Neural cell (in vitro differentiated cells): ENCODE data around the gene SLC12A4. TPM values are rescaled to one million over a fixed set of nuclear protein-coding genes. Genes with fewer than 3 reads are reported as not detected.

Experiments
- H2AFZ ChIP-seq: fragments of 200-600, 300-800 bp; sonication (generic), shearing (Covaris generic); 2 replicates; pipeline ENCODE4 v1.6.0; 2014; ENCODE audit warnings: low read depth, mild to moderate bottlenecking, antibody characterized with exemption, low read length, moderate library complexity
- H3F3A ChIP-seq: fragments of 200-600 bp; shearing (Covaris generic); 2 replicates; pipeline ENCODE4 v1.6.1; 2016; ENCODE audit warnings: mild to moderate bottlenecking, moderate library complexity, mixed read lengths, antibody characterized with exemption, low read length; ENCODE audit not compliant: insufficient read depth, poor library complexity, severe bottlenecking
- H3K27ac ChIP-seq: fragments of 200-600, 300-800 bp; sonication (generic), shearing (Covaris generic); 2 replicates; pipeline ENCODE4 v1.5.1; 2014; ENCODE audit warnings: mild to moderate bottlenecking, low read length, moderate library complexity
- H3K27me3 ChIP-seq: fragments of 300-800, 200-600 bp; sonication (generic), shearing (Covaris generic); 2 replicates; pipeline ENCODE4 v1.6.0; 2014; ENCODE audit warnings: mild to moderate bottlenecking, low read depth, low read length, moderate library complexity; ENCODE audit not compliant: insufficient read depth
- H3K36me3 ChIP-seq: fragments of 300-800, 200-600 bp; sonication (generic), shearing (Covaris generic); 2 replicates; pipeline ENCODE4 v1.5.1; 2014; ENCODE audit warnings: mild to moderate bottlenecking, antibody characterized with exemption, low read length, moderate library complexity; ENCODE audit not compliant: insufficient read depth
- H3K4me2 ChIP-seq: fragments of 300-800, 200-600 bp; sonication (generic), shearing (Covaris generic); 2 replicates; pipeline ENCODE4 v1.6.0; 2014; ENCODE audit warnings: mild to moderate bottlenecking, low read length
- H3K4me3 ChIP-seq: fragments of 300-800, 200-600 bp; sonication (generic), shearing (Covaris generic); 2 replicates; pipeline ENCODE4 v1.5.1; 2014; ENCODE audit warnings: mild to moderate bottlenecking, low read length, moderate library complexity
- H3K79me2 ChIP-seq: fragments of 200-600 bp; shearing (Covaris generic); replicated peaks from 2 replicates; pipeline ENCODE4 v1.6.0; 2014; ENCODE audit warnings: mild to moderate bottlenecking, low read length, moderate library complexity; ENCODE audit not compliant: insufficient read depth
- H3K9ac ChIP-seq: fragments of 300-800, 200-600 bp; sonication (generic), shearing (Covaris generic); 2 replicates; pipeline ENCODE4 v1.6.1; 2016; ENCODE audit warnings: mild to moderate bottlenecking, low read length, mixed read lengths
- H3K9me2 ChIP-seq: fragments of 200-600 bp; shearing (Covaris generic); 2 replicates; pipeline ENCODE4 v1.6.1; 2016; ENCODE audit warnings: mild to moderate bottlenecking, low read length, mixed read lengths; ENCODE audit not compliant: insufficient read depth
- H3K9me3 ChIP-seq: fragments of 200-600, 300-800 bp; sonication (generic), shearing (Covaris generic); 2 replicates; pipeline ENCODE4 v1.6.1; 2016; ENCODE audit warnings: mild to moderate bottlenecking, mixed run types, low read length, moderate library complexity, mixed read lengths
- H4K20me1 ChIP-seq: fragments of 200-600 bp; shearing (Covaris generic); 2 replicates; pipeline ENCODE4 v1.6.1; 2016; ENCODE audit warnings: mild to moderate bottlenecking, mixed run types; ENCODE audit not compliant: insufficient read depth
- CTCF ChIP-seq: fragments of 450-650 bp; IDR thresholded peaks from 2 replicates; pipeline ENCODE4 v1.5.1; 2014; ENCODE audit warnings: antibody characterized with exemption, mild to moderate bottlenecking, moderate library complexity; ENCODE audit not compliant: poor library complexity, severe bottlenecking
- EP300 ChIP-seq: fragments of 450-650 bp; conservative IDR thresholded peaks from 2 replicates; pipeline ENCODE4 v1.6.1; 2014; ENCODE audit warnings: antibody characterized with exemption, mild to moderate bottlenecking, moderate library complexity; ENCODE audit not compliant: poor library complexity, severe bottlenecking
- EZH2 ChIP-seq: fragments of 200-600, 300-800 bp; shearing (Covaris generic), sonication (generic); IDR thresholded peaks from 2 replicates; pipeline ENCODE4 v1.6.1; 2014; ENCODE audit warnings: antibody characterized with exemption, low read length, borderline replicate concordance, mild to moderate bottlenecking; ENCODE audit not compliant: insufficient read depth, poor library complexity, severe bottlenecking
- MXI1 ChIP-seq: fragments of 450-650 bp; conservative IDR thresholded peaks from 2 replicates; pipeline ENCODE4 v1.6.1; 2014; ENCODE audit warnings: antibody characterized with exemption, mild to moderate bottlenecking; ENCODE audit not compliant: poor library complexity, severe bottlenecking
- POLR2AphosphoS5 ChIP-seq: IDR thresholded peaks from 2 replicates; pipeline ENCODE4 v1.6.1; 2012
- RAD21 ChIP-seq: fragments of 450-650 bp; conservative IDR thresholded peaks from 2 replicates; pipeline ENCODE4 v1.6.1; 2014; ENCODE audit warnings: antibody characterized with exemption, mild to moderate bottlenecking, moderate library complexity
- SMC3 ChIP-seq: fragments of 450-650 bp; conservative IDR thresholded peaks from 2 replicates; pipeline ENCODE4 v1.6.1; 2014; ENCODE audit warnings: antibody characterized with exemption, mild to moderate bottlenecking, moderate library complexity; ENCODE audit not compliant: poor library complexity
- TAF1 ChIP-seq: IDR thresholded peaks from 2 replicates; pipeline ENCODE4 v1.6.1; 2012; ENCODE audit warnings: low read depth
- polyA plus RNA-seq: library from polyadenylated mRNA; depleted of rRNA; stranded (reverse); fragments of >200 nt; gene quantifications from 2 replicates; pipeline ENCODE4 v1.2.3, GENCODE V29; 2014
- TF ChIP-seq, protein P1 (sequence below): IDR thresholded peaks from 2 replicates; pipeline ENCODE4 v1.6.1; 2012; ENCODE audit warnings: borderline replicate concordance

The SLC12A4 gene
- polyA plus RNA-seq, 1 donor from 2014 or later = 0.11 TPM

DNA sequence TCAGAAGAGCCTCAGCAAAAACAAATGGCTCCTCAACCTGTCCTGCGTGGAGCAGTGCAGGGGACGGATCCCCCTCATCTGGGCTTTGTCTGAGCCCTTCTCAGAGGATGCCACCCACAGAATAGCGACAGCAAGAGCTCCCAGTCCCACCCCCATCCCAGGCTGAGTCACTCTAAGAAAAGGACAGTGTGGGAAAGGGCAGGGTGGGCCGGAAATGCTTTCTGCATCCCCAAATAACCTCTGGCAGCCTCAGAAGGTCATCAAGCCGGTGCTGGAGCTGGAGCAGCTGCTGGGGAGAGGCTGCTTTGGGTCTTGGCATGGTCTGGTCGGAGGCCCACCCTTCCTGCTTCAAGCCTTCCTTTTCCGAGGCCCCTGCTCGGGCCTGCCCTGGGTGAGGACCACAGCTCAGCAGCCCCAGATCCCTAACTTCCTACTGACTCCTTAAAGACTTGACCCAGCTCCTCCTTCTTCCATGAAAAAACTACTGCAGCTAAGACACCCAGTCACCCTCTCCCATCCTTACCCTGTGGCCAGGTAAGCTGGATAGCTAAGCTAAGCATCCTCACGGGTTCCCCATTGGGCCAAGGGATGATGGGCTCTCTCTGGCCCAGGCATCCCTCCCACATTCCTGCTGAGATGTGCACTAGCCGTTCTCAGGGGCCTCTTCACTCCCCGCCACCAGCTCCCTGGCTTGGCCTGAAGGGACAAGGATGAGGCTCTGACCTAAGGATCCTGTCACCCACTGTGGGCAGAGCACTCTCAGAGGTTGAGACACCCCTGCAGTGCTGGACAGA, 8.7 kb downstream of the SLC12A4 start:
- no peak overlapping the region for H3K9ac ChIP-seq
- no peak overlapping the region for H3K27ac ChIP-seq
- TF ChIP-seq TAF1 = no peak
- no peak for TF ChIP-seq MXI1
- no peak for TF ChIP-seq EZH2
- TF ChIP-seq POLR2AphosphoS5 = no peak
- TF ChIP-seq, protein P1, sequence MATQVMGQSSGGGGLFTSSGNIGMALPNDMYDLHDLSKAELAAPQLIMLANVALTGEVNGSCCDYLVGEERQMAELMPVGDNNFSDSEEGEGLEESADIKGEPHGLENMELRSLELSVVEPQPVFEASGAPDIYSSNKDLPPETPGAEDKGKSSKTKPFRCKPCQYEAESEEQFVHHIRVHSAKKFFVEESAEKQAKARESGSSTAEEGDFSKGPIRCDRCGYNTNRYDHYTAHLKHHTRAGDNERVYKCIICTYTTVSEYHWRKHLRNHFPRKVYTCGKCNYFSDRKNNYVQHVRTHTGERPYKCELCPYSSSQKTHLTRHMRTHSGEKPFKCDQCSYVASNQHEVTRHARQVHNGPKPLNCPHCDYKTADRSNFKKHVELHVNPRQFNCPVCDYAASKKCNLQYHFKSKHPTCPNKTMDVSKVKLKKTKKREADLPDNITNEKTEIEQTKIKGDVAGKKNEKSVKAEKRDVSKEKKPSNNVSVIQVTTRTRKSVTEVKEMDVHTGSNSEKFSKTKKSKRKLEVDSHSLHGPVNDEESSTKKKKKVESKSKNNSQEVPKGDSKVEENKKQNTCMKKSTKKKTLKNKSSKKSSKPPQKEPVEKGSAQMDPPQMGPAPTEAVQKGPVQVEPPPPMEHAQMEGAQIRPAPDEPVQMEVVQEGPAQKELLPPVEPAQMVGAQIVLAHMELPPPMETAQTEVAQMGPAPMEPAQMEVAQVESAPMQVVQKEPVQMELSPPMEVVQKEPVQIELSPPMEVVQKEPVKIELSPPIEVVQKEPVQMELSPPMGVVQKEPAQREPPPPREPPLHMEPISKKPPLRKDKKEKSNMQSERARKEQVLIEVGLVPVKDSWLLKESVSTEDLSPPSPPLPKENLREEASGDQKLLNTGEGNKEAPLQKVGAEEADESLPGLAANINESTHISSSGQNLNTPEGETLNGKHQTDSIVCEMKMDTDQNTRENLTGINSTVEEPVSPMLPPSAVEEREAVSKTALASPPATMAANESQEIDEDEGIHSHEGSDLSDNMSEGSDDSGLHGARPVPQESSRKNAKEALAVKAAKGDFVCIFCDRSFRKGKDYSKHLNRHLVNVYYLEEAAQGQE = no peak
- no peak for TF ChIP-seq CTCF
- TF ChIP-seq EP300 = no peak
- no peak for TF ChIP-seq RAD21
- no peak for TF ChIP-seq SMC3
- no peaks in the 10 kb centered on the region for H3K79me2 ChIP-seq
- H4K20me1 ChIP-seq = no peaks in the 10 kb centered on the region
- H2AFZ ChIP-seq = no peak overlapping the region
- H3K36me3 ChIP-seq = no peaks in the 10 kb centered on the region
- H3K4me3 ChIP-seq = no peak overlapping the region
- no peaks in the 10 kb centered on the region for H3K9me2 ChIP-seq
- no peak overlapping the region for H3K4me2 ChIP-seq
- no peaks in the 10 kb centered on the region for H3F3A ChIP-seq
- H3K9me3 ChIP-seq = no peaks in the 10 kb centered on the region
- H3K27me3 ChIP-seq = no peaks in the 10 kb centered on the region

- H3K4me2 ChIP-seq = no peak overlapping the region
- no peaks in the 10 kb centered on the region for H3K9me3 ChIP-seq
- H3K36me3 ChIP-seq = no peaks in the 10 kb centered on the region
- no peak overlapping the region for H3K27ac ChIP-seq
- no peaks in the 10 kb centered on the region for H3K27me3 ChIP-seq
- H3K79me2 ChIP-seq = no peaks in the 10 kb centered on the region
- no peak for TF ChIP-seq CTCF
- TF ChIP-seq EZH2 = no peak
- TF ChIP-seq POLR2AphosphoS5 = no peak
- no peak for TF ChIP-seq TAF1
- TF ChIP-seq, protein P1 = no peak
- no peak for TF ChIP-seq MXI1
- TF ChIP-seq SMC3 = no peak
- no peak for TF ChIP-seq RAD21
- no peak for TF ChIP-seq EP300
- no peak overlapping the region for H2AFZ ChIP-seq
- H3F3A ChIP-seq = no peaks in the 10 kb centered on the region
- no peak overlapping the region for H3K4me3 ChIP-seq
- no peak overlapping the region for H3K9ac ChIP-seq
- no peaks in the 10 kb centered on the region for H4K20me1 ChIP-seq
- no peaks in the 10 kb centered on the region for H3K9me2 ChIP-seq
Observed at GRCh38 chr16:67957622-67958021, 10.8 kb downstream of the SLC12A4 start.
